GF-D8 (cell line): ENCODE measurements around the gene ZNF625.
"Not testable (repeated sequence)": the region's sequence is repeated elsewhere in the genome, so short reads cannot be mapped to it uniquely, and the experiment has no call there.

ENCODE experiments used
- DNase-seq: peaks from one replicate; lab custom pipeline; 2025; lab: John Stamatoyannopoulos, UW

Gene ZNF625

DNA sequence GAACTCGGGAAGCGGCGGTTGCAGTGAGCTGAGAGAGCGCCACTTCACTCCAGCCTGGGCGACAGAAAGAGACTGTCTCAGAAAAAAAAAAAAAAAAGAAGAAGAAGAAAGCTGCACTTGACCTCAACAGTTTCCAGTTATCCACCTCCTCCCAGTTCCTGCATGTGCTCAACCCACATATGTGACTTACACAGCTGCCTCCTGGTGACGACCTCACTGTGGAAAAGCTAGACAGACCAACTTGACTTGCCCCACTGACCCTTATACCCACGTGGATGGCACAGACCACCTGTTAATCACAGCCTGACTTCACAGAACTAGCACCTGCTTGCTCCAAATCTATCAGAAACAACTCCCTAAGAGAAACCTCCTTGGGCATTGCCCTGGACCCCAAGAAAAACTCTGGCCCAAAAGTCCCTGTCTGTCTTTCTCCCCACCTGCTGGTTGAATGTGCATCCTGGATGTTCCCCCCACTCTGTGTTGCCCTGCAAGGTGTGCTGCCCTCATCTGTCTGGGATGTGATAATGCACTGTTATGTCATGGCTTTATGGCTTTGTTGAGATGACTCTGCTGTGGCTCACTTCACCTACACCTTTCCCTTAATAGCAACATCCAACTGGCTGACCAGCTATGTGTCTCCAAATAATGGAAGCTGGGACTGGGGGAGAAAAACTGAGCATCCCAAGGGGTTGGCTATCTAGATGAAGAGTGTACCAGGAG lies 19.2 kb downstream of the ZNF625 start:
- DNase-seq, result no peak

DNA sequence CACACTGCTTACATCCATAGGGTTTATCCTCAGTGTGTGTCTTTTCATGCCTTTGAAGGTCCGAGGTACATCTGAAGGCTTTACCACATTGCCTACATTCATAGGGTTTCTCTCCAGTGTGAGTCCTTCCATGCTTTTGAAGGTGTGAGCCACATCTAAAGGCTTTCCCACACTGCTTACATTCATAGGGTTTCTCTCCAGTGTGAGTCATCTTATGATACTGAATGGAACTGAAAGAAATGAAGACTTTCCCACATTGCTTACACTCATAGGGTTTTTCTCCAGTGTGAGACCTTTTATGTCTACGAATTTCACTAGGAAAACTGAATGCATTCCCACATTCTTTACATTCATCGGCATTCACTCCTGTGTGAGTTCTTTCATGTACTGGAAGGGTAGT lies 23.5 kb downstream of the ZNF625 start:
- no peak for DNase-seq

DNA sequence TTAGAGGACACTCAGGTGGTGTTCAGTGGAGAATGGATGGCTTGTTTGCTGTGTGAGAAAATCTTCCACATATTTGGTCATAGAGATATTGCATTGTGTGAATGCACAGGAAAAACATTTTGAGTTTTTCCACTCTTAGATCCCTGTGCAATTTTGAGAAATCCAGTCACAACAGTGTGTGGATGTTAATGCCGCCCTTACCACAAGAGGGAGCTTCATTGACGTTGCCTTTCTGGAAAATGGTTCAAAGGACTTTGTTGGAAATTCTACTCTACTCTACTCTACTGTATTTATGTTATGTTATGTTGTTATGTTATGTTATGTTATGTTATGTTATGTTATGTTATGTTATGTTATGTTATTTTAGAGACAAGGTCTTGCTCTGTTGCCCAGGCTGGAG lies 29.8 kb downstream of the ZNF625 start:
- DNase-seq, result no peak

DNA sequence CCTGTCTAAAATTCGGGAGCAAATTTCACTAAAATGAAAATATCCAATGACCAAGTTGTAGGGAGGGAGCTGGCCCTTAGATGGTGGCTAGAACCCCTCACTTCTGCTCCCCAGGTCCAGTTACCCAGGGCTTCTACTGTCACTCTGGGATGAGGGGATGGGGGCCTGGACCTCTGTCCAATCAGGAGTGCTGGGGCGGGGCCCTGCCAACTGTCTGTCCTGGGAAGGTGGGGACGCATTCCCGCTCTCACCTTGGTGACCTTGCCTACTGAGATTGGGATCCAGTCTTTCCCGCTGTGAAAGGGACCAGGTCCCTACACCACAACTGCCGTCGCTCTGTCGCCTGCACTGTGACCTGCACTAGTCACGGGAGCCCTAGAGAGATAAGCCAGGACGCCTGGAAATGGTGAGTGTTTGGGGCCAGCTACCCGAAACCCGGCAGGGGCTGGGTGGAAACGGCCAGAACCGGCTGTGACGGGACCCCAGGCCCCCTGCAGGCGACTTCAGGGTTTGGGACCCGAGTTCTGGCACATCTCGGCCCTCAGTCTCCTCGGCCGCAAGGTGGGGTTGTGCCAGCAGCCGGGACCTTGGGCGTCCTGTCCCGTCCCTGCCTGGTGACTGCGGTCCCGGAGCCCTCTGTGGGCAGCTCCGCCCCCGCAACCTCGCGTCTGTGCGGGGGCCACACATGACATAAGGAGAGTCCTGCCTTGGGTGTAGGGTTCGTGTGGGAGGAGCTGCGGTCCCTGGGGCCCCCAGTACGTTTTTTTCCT lies 39.1 kb downstream of the ZNF625 start:
- DNase-seq, result no peak

DNA sequence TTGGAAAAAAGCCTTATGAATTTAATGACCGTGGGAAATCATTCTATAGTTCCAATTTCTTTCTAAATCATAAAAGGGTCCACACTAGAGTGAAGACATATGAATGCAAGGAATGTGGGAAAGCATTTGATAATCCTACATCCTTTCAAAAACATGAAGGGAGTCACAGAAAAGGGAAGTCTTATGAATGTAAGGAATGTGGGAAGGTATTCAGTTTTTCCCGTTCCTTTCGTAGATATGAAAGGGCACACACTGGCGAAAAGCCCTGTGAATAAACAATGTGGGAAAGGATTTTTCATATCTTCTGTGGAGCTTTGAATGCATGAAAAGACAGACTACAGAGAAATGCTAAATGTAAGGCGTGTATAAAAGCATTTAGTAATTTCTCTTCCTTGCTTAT lies 43.4 kb downstream of the ZNF625 start:
- no peak for DNase-seq

DNA sequence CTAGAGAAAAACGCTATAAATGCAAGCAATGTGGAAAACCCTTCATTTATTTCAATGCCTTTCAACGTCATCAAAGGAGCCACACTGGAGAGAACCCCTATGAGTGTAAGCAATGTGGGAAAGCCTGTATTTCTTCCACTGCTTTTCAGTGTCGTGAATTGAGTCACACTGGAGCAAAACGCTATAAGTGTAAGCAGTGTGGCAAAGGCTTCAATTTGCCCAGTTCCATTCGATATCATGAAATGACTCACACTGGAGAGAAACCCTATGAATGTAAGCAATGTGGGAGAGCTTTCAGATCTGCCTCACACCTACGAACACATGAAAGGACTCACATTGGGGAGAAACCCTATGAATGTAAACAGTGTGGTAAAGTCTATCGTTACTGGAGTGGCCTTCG lies 43.8 kb downstream of the ZNF625 start:
- no peak for DNase-seq

DNA sequence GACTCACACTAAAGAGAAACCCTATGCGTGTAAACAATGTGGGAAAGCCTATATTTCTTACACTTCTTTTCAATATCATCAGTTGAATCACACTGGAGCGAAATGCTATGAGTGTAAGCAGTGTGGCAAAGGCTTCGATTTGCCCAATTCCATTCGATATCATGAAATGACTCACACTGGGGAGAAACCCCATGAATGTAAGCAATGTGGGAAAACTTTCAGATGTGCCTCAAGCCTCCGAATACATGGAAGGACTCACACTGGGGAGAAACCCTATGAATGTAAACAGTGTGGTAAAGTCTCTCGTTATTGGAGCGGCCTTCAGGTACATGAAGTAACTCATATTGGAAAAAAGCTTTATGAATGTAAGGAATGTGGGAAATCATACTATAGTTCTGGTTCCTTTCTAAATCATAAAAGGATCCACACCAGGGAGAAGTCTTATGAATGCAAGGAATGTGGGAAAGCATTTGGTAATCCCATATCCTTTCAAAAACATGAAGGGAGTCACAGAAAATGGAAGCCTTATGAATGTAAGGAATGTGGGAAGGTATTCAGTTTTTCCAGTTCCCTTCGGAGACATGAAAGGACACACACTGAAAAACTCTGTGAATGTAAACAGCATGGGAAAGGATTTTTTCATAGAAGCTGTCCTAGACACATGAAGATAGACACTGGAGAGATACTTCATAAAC lies 44.4 kb downstream of the ZNF625 start:
- DNase-seq, result no peak

DNA sequence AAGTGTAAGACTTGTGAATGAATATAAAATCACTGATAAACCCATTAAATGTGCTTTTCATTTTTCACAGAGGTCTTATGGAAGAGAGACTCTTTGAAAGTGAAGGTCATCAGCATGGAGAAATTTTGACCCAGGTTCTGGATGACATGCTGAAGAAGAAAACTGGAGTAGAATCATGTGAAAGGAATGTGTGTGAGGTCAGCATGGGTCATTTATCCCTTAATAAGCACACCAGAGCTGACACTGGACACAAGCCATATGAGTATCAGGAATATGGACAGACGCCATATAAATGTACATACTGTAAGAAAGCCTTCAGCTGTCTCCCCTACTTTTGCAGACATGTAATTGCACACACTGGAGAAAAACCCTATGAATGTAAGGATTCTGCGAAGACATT lies 45.4 kb downstream of the ZNF625 start:
- DNase-seq, result no peak

DNA sequence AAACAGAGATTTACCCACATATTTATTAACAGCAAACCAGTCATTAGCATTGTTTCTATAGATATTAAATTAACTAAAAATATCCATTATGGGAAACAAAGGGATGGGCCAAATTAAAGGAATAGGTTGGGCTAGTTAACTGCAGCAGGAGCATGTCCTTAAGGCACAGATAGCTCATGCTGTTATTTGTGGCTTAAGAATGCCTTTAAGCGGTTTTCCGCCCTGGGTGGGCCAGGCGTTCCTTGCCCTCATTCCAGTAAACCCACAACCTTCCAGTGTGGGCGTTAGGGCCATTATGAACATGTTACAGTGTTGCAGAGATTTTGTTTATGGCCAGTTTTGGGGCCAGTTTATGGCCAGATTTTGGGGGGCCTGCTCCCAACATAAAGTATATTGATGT lies 52.6 kb downstream of the ZNF625 start:
- DNase-seq, result not testable (repeated sequence)

DNA sequence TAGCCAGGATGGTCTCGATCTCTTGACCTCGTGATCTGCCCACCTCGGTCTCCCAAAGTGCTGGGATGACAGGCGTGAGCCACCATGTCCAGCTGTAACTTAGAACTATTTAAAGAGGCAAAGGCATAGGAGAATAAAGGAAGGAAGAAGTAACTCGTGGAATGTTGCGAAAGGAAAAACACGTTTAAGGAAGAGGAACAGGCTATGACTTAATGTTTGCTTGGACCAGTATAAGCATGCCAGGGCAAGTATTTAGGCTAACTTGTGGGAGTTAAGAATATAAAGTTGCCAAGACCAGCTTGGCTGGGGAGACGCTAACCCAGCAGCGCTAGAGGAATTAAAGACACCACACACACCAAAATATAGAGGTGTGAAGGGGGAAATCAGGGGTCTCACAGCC lies 58.5 kb downstream of the ZNF625 start:
- peak; percentile 18 for DNase-seq

DNA sequence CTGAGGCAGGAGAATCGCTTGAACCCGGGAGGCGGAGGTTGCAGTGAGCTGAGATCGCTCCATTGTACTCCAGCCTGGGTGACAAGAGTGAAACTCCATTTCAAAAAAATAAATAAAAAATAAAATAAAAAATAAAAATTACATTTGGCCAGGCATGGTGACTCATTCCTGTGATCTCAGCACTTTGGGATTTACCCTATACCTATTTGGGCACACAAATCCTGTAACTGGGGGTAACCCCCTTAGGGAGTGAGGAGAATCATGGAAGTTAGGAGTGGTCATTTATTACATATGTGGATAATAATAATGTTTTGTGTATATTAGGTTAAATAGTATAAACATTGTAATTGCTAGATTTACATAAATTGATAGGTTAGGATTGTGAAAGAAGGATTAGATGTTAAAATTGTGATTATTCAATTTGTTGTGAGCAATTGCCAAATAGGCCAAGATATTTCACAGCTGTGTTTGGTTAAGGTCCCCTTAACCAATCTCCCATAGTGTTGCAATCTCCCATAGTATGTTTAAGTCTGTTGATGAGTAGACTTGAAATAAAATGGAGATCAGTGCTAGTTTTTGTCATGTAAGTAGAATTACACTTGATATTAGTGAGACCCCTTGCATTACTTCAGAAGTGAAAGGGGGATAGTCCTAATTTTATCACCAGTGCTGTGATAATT lies 61.3 kb downstream of the ZNF625 start:
- no peak for DNase-seq
